ENCODE results near the gene VWA8.

GRCh38 chr13:41641429-41641828 is 319.5 kb downstream of the VWA8 start:
- TF ChIP-seq POLR2A (IDR thresholded peaks at IDR 0.05) (no peak), CTCF (IDR thresholded peaks at IDR 0.05) (no peak)

Data from thyroid gland (tissue), 4 donors.